HG03139 (cell line): ENCODE results near the gene MBD3.

Source experiments
- ATAC-seq: cut with Tn5 transposase; IDR thresholded peaks from one replicate; pipeline ENCODE4 v1.9.1; 2021; ENCODE audit not compliant: unreplicated experiment

Gene MBD3

DNA sequence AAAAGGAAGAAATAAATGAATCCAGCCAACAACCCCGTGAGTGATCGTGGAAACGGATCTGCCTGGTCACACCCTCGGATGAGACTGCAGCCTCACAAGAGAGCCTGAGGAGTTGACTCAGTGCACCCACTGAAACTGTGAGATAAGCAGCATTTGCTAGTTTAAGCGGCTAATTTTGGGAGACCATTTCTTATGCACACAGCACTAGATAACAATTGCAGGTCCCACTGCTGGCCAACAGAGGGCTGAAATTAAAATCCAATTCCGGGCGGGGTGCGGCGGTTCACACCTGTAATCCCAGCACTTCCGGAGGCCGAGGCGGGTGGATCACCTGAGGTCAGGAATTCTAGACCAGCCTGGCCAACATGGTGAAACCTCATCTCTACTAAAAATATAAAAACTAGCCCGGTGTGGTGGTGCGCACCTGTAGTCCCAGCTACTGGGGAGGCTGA is 9.0 kb upstream of the MBD3 start:
- ATAC-seq, result no peak

DNA sequence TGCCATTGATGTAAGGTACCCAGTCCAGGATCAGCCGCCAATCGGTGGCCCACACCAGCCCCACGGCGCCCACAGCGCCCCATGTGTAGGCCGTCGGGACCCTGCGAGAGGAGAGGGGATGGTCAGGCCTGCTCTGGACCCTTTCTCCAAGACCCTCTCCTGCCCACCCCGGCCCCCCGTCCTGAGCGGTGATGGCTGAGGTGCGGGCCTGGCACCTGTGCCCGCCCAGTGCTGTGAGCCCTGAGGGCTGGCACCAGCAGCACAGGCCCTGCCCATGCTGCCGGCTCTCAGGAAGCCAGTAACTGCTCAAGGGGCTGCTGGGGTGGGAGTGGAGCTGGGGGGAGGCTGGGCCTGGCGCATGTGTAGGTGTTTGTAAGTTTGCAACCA is 6.8 kb upstream of the MBD3 start:
- no peak for ATAC-seq

DNA sequence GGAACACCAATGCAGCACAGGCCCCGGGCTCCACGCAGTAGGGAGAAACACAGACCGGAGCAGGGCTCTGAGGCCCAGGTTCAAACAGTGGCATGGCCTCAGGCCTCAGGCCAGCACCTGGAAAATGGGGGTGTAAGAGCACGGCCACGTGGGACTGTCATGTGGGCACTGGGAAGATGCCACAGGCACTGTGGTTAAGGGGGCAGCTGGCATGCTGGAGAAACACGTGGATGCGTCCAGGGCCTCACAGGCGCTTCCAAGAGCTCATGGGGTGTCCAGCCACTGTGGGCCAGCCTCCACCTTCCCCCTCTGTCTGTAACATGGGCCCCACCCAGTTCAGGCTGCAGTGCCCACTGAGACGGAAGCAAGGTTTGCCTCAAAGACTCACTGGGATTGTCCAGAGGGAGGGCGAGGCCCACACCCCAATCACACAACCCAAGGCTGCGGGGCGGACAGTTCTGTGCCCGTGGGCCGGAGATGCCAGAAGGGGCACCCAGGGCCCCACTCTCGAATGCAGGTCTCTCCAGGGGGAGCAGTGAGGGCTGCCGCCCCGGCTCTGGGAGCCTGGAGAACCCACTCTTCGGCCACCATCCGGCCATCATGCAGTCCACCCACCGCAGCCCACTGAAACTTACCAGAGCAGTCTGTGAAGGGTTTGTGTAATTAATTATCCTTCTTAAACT is 6.3 kb upstream of the MBD3 start:
- ATAC-seq, result no peak

DNA sequence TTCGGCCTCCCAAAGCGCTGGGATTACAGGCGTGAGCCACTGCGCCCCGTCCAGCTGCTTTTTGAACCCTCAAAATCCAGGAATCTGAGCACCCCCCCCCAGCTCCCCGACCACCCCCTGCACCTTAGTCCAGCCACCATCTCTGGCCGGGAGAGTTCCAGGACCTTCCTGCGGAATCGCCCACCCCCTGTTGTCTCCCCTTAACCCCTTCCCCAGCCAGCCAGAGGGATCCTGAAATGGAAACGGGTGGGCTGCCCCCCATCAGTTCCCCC is 772 bp upstream of the MBD3 start:
- ATAC-seq, result no peak

DNA sequence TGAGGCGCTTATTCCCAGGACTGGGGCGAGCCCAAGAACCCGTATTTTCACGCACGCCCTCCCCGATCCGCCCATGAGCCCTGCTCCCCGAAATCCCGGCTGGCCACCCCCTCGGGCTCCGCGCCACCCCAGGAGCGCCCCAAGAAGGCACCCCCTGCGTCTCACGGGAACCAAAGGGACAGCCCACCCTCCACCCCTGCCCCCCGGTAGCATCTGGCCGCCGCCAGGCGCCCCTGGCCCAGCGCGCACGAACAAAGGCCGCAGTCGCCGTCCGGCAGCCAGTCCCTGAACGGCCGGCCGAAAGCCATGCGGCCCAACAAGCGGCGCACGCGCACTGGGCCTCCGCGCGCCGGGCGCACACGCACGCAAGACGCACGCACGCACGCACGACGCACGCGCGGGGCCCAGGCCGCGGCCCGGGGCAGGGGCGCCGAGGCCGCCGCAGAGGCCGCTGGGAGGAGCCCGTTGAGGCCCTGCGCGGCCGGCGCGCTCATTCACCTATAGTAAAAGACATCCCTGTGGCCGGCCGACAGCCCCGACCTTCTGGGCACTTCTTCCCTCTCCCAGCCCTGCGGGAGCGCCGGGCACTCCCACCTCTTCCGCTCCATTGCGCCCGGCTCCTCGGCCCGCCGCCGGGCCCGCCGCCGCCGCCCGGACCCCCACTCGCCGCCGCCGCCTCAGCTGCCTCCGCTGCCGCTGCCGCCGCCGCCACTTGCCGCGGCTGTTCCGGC is 476 bp downstream of the MBD3 start:
- peak; percentile 48 for ATAC-seq

DNA sequence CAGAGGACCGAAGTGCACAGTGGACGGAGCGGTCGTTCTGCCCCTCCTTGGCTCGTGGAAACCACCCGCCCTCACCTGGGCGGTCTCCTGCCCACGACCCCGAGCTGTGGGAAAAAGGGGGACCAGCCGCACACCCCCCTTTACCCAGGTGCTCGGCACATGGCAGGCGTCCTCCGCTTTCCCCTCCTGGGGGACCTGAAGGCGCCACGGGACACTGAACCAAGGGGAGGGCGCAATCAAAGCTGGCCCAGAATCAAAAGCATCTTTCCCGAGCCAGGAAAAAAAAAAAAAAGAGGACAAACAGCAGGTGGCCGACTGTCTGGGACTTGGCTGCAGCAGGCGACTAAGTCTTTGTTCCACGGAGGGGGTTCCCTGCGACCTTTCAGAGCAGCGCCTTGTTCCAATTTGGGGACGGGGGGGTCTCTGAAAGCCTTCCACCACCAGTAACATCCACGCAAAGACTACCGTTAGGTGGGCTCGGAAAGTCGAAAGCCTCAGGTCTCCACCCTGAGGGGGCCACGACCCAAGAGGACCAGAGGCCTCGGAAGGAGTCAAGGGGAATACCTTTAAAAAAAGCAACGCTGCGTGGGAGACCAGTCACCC is 1.1 kb downstream of the MBD3 start:
- no peak for ATAC-seq

DNA sequence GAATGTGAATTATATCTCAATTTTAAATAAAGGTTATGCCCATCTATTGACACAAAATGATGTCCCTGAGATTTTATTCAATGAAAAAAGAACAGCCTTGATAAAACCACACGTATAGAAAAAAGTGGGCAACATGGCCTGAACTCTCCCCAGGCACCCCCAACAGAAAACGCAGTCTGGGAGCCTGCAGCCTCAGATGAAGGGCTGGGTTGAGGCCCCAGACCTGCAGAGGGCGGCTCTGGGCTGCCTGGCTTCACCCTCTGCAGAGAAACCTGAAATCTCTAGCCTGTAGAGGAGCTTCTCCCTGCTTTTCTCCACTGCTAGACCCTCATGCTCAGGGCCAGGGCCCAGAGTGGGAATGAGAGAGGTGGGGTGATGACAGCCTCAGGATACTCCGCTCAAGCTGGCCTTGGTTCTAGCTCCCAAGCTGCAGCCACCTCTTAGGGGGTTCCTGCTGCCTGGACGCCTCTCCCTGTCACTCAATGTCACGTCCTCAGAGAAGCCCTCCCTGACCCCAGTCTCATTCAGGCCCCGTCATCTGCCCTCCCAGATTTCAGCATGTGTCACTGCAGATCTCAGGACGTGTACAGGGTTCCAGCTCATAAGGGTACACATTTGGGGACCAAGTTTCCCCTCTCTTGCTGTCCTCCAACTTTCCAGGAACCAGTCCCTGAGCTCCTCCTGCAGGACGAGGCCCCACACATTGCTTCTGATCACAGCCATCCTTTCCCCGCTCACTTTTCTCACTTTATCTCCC is 1.8 kb downstream of the MBD3 start:
- ATAC-seq, result no peak

DNA sequence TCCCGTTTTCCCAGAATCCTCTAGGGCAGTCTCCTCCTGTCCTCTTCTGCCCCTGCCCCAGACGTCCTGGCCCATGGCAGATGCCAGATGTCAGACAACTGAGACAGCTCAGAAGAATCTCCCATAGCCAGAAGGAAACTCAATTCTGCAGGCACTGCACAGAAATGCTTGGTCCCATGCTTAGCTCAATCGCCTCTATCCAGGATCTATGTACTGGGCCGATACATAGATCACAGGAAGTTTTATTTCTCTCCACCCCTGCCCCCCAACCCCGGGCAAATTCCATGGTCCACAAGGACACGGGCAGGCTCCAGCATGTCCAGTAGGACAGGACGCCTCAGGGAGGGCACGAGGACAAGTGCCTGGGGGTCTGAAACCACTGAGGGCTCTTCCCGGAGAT is 4.8 kb downstream of the MBD3 start:
- no peak for ATAC-seq

DNA sequence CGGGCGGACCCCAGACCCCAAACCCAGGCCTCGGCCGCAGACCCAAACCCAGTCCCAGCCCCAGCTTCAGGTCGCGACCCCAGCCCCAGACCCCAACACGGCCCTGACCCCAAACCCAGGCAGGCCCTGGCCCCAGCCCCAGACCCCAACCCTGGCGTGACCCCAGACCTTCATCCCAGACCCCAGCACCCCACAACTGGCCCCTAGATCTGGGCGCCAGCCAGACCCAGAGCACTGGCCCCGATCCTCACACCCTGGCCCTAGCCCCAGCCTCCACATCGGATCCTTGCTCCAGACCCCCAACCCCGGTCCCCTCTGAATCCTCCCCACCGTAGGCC is 7.5 kb downstream of the MBD3 start:
- no peak for ATAC-seq

DNA sequence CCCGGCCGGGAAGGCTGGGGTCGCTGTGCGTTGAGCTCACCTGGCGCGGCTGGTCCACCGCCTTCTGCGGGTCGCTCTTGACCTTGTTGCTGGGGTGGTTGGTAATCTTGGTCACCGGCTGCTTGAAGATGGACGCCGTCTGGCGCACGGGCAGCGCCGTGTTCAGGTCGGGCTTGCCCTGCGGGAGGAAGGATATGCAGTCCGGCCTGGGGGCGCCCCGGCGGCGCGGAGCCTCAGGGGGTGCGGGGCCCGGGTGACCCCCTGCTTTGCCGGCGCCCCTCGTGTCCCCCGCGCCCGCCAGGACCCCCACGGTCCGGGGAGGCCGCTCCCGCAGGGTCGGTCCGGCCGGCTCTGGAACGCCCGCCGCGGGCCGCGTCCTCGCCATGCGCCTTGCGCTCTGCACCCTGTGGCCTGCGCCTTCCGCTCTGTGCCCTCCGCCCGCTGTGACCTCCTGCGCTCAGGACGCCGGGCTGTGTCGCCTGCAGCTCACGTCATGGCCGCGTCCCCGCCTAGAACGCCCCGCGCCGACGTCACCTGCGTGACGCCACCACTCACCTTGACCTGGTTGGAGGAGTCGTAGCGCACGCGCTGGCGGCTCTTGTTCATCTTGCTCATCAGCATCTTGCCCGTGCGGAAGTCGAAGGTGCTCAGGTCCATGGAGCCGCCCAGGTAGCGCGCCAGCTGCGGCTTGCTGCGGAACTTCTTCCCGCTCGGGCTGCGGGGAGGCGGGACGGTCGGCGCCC is 8.0 kb downstream of the MBD3 start:
- no peak for ATAC-seq

DNA sequence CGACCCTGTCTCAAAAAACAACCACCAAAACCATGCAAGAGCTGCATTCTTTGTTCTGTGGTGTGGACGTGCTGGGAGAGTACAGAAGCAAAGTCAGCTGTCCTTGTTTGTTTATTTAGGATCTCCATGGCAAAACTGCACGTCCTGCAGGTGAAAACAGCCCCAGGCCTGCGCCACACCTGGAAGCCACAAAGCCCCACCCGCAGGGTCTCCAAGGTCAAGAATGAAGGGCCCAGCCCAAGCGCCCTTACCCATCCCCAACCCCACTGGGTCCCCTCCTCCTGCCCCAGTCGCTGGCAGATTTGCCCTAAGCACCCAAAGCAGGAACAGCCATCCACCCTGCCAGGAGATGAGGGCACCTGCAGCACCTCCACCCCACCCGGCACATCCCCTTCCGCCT is 10.5 kb downstream of the MBD3 start:
- ATAC-seq, result no peak

DNA sequence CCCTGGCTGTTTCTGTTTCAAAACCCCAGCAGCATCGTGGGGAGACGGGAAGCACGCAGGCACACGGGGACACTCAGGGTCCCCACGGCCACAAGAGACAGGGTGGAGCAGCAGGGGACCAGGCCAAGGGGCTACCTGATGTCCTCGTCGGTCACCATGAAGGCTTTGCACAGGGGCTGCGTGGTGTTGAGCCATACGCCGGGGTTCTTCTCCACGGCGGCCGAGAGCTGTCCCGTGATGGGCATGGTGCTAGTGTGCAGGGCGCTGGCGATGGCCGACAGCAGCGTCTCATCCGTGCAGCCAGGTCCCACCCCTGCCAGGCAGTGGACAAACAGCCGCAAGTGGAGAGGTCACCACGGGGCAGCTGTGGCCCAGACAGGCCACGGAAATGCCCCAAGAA is 11.7 kb downstream of the MBD3 start:
- ATAC-seq, result no peak

DNA sequence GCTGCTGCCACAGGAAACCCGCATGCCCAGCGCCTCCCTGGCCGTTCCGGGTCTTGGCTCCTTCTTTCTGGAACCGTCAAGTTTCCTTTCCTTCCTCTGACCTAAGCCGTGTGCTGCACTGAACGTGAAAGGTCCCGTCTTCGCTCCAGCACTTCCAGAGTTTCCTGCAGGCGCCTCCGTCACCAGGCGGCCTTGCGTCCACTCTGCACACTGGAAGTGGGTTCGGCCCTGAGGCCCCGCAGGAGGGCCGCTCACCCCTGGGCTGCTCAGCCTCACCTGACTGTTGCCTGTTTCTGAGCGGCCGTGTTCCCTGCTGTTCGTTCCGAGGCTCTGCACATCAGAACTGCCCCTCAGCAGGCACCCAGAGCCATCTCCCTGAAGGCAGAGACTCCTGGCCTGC is 12.3 kb downstream of the MBD3 start:
- no peak for ATAC-seq

DNA sequence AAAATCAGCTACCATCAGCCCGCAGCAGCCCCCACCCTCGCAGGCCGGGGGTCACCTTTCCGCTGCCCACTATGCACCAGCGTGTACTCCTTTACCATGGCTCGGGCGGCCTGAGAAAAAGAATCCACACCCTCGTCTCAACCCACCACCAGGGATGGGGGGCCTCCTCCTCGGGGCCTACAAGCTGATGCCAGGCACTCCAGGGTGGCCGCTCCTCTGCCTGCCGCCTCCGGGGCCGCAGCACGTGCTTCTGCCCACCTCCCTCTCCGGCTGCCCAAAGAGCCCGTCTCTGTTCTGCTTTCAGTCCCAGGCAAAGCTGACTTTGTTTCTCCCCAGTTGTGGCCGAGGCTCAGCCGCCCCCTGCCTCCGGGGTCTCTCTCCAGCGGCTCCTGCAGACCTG is 13.4 kb downstream of the MBD3 start:
- ATAC-seq, result no peak

DNA sequence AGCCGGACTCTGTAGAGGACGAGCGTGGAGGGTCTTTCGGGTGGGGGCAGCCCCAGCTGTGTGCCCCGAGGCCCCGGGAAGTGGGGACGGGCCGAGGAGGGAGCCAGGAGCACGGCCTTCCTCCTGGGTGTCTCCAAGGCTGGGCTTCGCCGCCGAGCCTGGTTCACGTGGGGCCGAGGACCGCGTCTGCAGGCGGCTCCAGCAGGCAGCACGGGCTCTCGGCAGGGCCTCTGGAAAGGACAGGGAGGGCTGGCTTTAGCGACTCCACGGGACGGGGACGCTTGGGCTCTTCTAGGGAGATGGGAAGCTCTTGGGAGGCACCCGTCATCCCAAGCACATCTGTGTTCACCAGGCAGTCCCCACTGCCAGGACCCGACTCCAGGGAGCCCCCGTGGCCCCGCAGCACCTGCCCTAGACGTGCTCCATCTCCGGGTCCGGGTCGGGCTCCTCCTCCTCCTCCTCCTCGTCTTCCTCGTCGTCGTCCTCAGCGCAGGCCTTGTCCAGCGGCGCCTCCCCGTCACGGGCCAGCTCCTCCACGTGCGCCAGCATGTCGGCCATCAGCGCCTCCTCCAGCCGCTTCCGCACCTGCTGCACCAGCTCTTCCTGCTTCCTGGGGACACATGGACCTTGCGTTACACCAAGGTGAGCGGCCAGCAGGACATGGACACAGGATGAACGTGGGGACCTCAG is 14.6 kb downstream of the MBD3 start:
- no peak for ATAC-seq

DNA sequence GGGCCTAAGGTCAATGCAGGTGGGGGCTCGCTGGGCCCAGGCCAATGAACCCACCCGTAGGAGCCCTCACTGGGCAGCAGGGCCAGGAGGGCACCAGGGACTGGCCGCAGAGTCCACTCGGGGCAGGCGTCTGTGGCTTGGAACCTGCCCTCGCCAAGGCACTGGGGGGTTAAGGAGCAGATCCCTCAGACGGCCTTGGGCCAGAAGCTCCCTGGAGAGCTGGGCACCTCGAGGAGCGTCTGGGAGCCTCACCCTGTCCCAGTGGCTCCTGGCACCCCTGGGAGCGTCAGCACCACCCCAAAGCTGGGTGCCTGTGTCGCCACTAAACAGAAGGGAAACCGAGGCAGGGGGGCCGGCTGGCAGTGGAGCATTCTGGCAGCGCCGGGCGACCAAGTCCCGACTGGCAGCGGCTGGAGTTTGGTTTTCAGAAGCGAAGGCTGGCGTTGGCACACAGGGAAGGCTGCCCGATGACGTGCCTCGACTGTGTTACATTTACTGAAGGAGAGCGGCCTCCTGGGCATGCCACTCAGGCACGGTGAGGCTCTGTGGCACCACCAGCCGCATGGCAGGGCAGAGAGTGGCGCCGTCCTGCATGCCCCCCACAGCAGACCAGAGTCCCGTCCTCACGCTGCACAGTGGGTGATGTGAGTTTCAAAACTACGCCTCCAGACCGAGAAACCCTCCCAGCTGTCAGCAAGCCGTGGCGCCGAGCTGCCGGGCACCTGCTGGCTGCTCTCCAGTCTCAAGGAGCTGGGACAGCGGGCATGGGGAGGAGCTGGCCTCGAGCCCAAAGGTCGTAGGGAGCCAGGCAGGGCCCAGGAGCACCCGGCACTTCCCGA is 15.4 kb downstream of the MBD3 start:
- ATAC-seq, result no peak

DNA sequence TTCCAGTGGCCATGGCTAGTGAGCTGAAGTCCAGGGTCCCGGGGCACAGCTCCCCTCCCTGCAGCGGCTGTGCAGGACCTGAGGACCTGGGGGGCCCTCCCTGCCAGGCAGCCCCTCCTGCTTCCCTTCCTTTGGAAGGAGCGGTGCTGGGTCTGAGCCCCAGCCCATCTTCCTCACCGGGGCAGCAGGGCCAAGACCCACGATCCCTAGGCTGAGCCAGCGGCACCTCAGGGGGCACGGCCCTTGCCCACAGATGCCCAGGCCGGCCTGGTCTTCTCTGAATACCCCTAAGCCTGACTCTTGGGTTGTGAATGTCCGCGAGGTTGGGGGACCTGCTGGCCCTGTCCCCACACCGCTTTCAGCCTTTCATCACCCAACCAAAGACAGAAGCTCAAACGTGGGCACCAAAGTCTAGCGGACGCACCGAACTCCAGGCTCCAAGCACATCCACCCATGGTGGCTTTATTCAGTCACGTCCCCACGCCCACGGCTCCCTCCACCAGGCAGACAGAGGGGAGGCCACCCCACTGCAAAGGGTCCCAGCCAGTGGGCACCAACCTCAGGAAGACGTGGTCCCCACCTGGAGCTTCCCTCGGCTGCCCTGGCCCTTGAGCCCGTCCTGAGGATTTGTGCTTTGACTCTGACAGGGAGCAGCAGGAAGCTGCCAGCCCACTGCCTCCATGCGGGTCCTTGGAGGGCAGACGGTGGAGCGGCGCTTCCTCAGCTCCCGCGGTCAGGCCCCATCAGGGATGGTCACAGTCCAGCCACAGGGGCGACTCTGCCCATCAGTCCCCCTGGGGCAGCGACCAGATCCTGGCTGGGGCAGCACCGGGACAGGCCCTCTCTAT is 16.2 kb downstream of the MBD3 start:
- ATAC-seq, result no peak

DNA sequence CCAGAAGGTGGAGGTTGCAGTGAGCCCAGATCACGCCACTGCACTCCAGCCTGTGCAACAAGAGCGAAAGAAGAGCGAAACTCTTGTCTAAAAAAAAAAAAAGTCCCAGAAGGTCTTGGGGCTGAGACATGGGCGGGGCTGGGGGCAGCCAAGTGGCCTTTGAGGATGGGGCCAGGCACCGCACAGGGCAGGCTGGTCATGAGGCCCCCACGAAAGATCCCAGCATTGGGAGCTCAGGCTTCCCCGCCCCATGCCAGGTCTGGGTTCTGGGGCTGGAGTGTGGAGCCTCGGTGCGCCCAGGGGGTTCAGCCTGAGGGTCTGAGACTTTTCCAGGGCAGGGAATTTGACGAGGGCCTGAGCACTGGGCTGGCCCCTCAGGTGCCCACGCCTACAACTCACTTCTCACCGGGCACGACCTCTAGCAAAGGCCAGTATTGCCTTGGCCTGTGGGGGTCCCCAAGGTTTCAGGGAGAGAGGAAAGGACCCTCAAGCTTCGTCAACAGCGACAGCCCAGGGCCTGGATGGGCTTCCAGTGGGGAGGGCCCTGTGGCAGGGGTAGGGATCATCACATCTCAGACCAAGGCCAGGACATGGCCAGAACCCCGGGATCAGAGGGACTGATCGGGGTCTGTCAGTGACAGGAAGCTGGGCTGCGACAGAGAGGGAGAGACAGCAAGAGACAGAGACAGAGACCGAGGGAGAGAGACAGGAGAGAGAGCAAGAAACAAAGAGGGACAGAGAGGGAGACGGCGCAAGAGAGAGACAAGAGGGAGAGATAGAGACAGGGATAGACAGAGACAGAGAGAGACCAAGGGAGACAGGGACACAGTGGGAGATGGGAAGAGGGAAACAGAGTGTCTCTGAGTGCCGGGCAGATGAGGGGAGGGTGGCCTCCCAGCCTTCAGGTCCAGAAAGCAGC is 17.1 kb downstream of the MBD3 start:
- ATAC-seq, result no peak
